ENCODE results near the gene RABIF.

Gene RABIF

DNA sequence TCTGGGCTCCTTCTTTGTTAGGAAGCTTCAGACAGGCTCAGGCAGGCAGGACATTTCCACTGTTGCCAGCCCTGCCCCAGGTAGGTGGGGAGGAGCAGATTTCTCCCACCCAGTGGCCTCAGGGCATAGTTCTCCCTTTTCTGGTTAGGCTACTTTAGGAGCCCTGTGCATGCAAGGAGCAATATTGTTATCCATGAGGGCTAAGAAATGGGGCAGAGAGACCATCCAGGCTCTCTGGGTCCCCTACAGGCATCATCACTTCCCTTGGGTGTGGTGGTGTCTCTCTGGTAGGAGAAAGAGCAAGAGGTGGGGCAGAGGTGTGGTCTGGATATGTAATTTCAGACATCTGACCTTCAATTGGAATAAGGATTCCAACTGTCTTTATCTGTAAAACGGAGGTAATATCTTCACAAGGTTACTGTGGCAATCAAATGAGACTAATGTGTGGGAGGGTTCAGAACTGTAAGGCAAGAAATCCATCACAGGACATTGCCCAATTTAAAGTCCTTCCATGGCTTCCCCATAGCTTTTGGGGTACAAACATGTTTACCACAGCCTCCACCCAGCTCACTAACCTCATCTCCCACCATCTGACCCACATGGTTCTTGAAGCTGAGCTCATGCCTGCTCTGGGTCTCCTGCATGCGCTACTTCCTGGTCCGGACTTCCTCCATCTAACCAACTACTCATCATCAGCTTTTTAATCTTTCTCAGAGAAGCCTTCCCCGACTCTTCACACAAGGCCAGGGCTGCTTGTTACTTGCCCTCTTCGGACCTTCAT, 52.1 kb downstream of the RABIF start:
- Histone ChIP-seq H3K27me3 (ENCODE audit: insufficient read depth, low read length, poor library complexity) (peaks cover 28% of the 10 kb centered on the region), H3K4me2 (ENCODE audit: insufficient read depth, low read length) (no peak overlapping the region), H3K9ac (ENCODE audit: low read depth, low read length) (no peak overlapping the region), H3K4me3 (ENCODE audit: low read depth in 1 of 2, low read length in 2 of 2) (no peak overlapping the region), H3K9me3 (ENCODE audit: insufficient read depth, low read length, severe bottlenecking) (no peaks in the 10 kb centered on the region), H3K4me1 (ENCODE audit: insufficient read depth, low read length) (no peaks in the 10 kb centered on the region), H3K27ac (ENCODE audit: low read length) (no peak overlapping the region), H4K20me1 (ENCODE audit: insufficient read depth, low read length) (no peaks in the 10 kb centered on the region; the same call in 1 of the 2 replicates), H3K79me2 (ENCODE audit: insufficient read depth, low read length) (no peaks in the 10 kb centered on the region), H2AFZ (ENCODE audit: low read depth, low read length) (no peak overlapping the region), H3K36me3 (ENCODE audit: insufficient read depth, low read length) (no peaks in the 10 kb centered on the region)
- no peak for TF ChIP-seq EZH2 (IDR thresholded peaks at IDR 0.05; ENCODE audit: borderline replicate concordance, low read depth, low read length, severe bottlenecking)
- no peak for ATAC-seq (ENCODE audit: insufficient read depth, low read depth)
- DNase-seq: no peak

- TF ChIP-seq EZH2 (IDR thresholded peaks at IDR 0.05; ENCODE audit: borderline replicate concordance, low read depth, low read length, severe bottlenecking): no peak
- TF ChIP-seq, protein P1, sequence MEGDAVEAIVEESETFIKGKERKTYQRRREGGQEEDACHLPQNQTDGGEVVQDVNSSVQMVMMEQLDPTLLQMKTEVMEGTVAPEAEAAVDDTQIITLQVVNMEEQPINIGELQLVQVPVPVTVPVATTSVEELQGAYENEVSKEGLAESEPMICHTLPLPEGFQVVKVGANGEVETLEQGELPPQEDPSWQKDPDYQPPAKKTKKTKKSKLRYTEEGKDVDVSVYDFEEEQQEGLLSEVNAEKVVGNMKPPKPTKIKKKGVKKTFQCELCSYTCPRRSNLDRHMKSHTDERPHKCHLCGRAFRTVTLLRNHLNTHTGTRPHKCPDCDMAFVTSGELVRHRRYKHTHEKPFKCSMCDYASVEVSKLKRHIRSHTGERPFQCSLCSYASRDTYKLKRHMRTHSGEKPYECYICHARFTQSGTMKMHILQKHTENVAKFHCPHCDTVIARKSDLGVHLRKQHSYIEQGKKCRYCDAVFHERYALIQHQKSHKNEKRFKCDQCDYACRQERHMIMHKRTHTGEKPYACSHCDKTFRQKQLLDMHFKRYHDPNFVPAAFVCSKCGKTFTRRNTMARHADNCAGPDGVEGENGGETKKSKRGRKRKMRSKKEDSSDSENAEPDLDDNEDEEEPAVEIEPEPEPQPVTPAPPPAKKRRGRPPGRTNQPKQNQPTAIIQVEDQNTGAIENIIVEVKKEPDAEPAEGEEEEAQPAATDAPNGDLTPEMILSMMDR (IDR thresholded peaks at IDR 0.05; ENCODE audit: borderline replicate concordance, extremely low read depth, low read length, poor library complexity, severe bottlenecking): no peak
- Histone ChIP-seq H3K4me2 (ENCODE audit: insufficient read depth, low read length) (no peak overlapping the region), H3K27ac (ENCODE audit: low read length) (no peak overlapping the region), H2AFZ (ENCODE audit: low read depth, low read length) (no peak overlapping the region), H3K79me2 (ENCODE audit: insufficient read depth, low read length) (no peaks in the 10 kb centered on the region), H3K36me3 (ENCODE audit: insufficient read depth, low read length) (no peaks in the 10 kb centered on the region), H3K9ac (ENCODE audit: low read depth, low read length) (no peak overlapping the region), H3K27me3 (ENCODE audit: insufficient read depth, low read length, poor library complexity) (peaks cover 28% of the 10 kb centered on the region), H4K20me1 (ENCODE audit: insufficient read depth, low read length) (no peaks in the 10 kb centered on the region; the same call in 1 of the 2 replicates), H3K4me1 (ENCODE audit: insufficient read depth, low read length) (no peaks in the 10 kb centered on the region), H3K4me3 (ENCODE audit: low read depth in 1 of 2, low read length in 2 of 2) (no peak overlapping the region), H3K9me3 (ENCODE audit: insufficient read depth, low read length, severe bottlenecking) (no peaks in the 10 kb centered on the region)
- peak; percentile 78 for ATAC-seq (ENCODE audit: insufficient read depth, low read depth)
- peak; percentile 13 for DNase-seq
Measured at GRCh38 chr1:202835548-202836072, 53.3 kb downstream of the RABIF start.

GRCh38 chr1:202834771-202835547, 54.0 kb downstream of the RABIF start:
- no peak overlapping the region for H3K27ac ChIP-seq (ENCODE audit: low read length)
- no peak for ATAC-seq (ENCODE audit: insufficient read depth, low read depth)

More at GRCh38 chr1:202834771-202835547, 54.0 kb downstream of the RABIF start:
- Histone ChIP-seq H3K27me3 (ENCODE audit: insufficient read depth, low read length, poor library complexity) (peaks cover 28% of the 10 kb centered on the region), H3K4me1 (ENCODE audit: insufficient read depth, low read length) (no peaks in the 10 kb centered on the region), H3K4me3 (ENCODE audit: low read depth in 1 of 2, low read length in 2 of 2) (no peak overlapping the region), H2AFZ (ENCODE audit: low read depth, low read length) (no peak overlapping the region), H3K9me3 (ENCODE audit: insufficient read depth, low read length, severe bottlenecking) (no peaks in the 10 kb centered on the region), H3K9ac (ENCODE audit: low read depth, low read length) (no peak overlapping the region), H4K20me1 (ENCODE audit: insufficient read depth, low read length) (no peaks in the 10 kb centered on the region; the same call in 1 of the 2 replicates), H3K36me3 (ENCODE audit: insufficient read depth, low read length) (no peaks in the 10 kb centered on the region), H3K79me2 (ENCODE audit: insufficient read depth, low read length) (no peaks in the 10 kb centered on the region), H3K4me2 (ENCODE audit: insufficient read depth, low read length) (no peak overlapping the region)
- DNase-seq: no peak
- TF ChIP-seq, protein P1 (IDR thresholded peaks at IDR 0.05; ENCODE audit: borderline replicate concordance, extremely low read depth, low read length, poor library complexity, severe bottlenecking): no peak
- TF ChIP-seq EZH2 (IDR thresholded peaks at IDR 0.05; ENCODE audit: borderline replicate concordance, low read depth, low read length, severe bottlenecking): no peak

Measured in DND-41 (cell line).